Heart left ventricle (tissue), 13 donors: ENCODE results near the gene SLC22A23.

ENCODE experiments used
- CTCF ChIP-seq, 12 donors: fragments of 200-600 bp; sonication (generic) in 4 of 12; IDR thresholded peaks; one replicate each; pipeline versions ENCODE4 v1.5.0 to v1.8.0; 2018 to 2022; ENCODE audit warnings: antibody characterized with exemption in 12 of 12, mild to moderate bottlenecking in 5 of 12
- POLR2A ChIP-seq, 2 donors: fragments of 450-650 bp; IDR thresholded peaks; one replicate each; pipeline ENCODE4 v1.6.1; 2017; ENCODE audit warnings: antibody characterized with exemption in 2 of 2, mild to moderate bottlenecking in 2 of 2, moderate library complexity in 2 of 2
- donor health status: ischemic (EF 13 %, LVEDD 7.1; RV severe dilation, severe dysfunction).
- donor health status: DM: no; HTN: yes; CAD: no.
- donor health status: DM: no; HTN: no; CAD: no.
- donor health status: ischemic (EF 25% LVEDD 6.9; RV normal size, moderate dysfunction).
- donor health status: ischemic (EF 25% LVEDD 5.7; RV mildly dilated, moderate dysfunction).
- donor health status: ischemic (EF 35%, LVEDD 5.7; RV mildly dilated, moderate dysfunction).
- donor health status: nonischemic (EF 11% LVEDD 7.7; RV severe dilation, severe dysfunction).
- donor health status: DM: yes; HTN: yes; CAD: no.
- donor health status: PGD.
- donor health status: ischemic (EF 29% LVEDD 5.4; RV normal size, mild dysfunction).
- donor health status: nonischemic (EF 23%, LVEDD 6.1; RV moderate dilation, normal function).

GRCh38 chr6:3331971-3332370 lies 124.9 kb downstream of the SLC22A23 start:
- TF ChIP-seq CTCF (IDR thresholded peaks at IDR 0.05) (no peak), POLR2A (IDR thresholded peaks at IDR 0.05) (no peak)
